ENCODE data around the gene SEMA3A. TPM values are rescaled to one million over a fixed set of nuclear protein-coding genes. Genes with fewer than 3 reads are reported as not detected.

SEMA3A gene
- total RNA-seq, 1 experiment from 2014 or later, result 32.2 TPM

GRCh38 chr7:84022009-84022408 is 172.6 kb downstream of the SEMA3A start:
- Mint-ChIP-seq H3K36me3 (peaks cover 7% of the 10 kb centered on the region), H3K27me3 (ENCODE audit: low read depth) (no peaks in the 10 kb centered on the region), H3K4me1 (peaks cover 12% of the 10 kb centered on the region), H3K27ac (no peak overlapping the region), H3K4me3 (no peak overlapping the region), H3K9me3 (no peaks in the 10 kb centered on the region)
- no peak for ATAC-seq
- ChIA-PET CTCF (no interaction called here), POLR2A (no interaction called here)
- TF ChIP-seq ZSCAN18 (CRISPR knock-in tag; IDR thresholded peaks at IDR 0.05) (no peak), ZNF317 (CRISPR knock-in tag; IDR thresholded peaks at IDR 0.05; ENCODE audit: borderline replicate concordance, low read depth) (no peak), CBFB (CRISPR knock-in tag; IDR thresholded peaks at IDR 0.05; ENCODE audit: low read depth) (no peak), PRRX2 (CRISPR knock-in tag; IDR thresholded peaks at IDR 0.05) (no peak)
- no peak for DNase-seq (ENCODE audit: low spot score)

GRCh38 chr7:84021292-84021908 is 173.2 kb downstream of the SEMA3A start:
- TF ChIP-seq ZNF396 (CRISPR knock-in tag; IDR thresholded peaks at IDR 0.05; ENCODE audit: borderline replicate concordance), result no peak
- TF ChIP-seq NR1H2 (CRISPR knock-in tag; IDR thresholded peaks at IDR 0.05), result no peak
- TF ChIP-seq MLX (CRISPR knock-in tag; IDR thresholded peaks at IDR 0.05), result no peak
- TF ChIP-seq STAT6 (CRISPR knock-in tag; conservative IDR thresholded peaks at IDR 0.05; ENCODE audit: low read depth), result no peak
- TF ChIP-seq ZNF512 (CRISPR knock-in tag; IDR thresholded peaks at IDR 0.05; ENCODE audit: borderline replicate concordance), result no peak
- no peak for TF ChIP-seq HMGXB4 (CRISPR knock-in tag; IDR thresholded peaks at IDR 0.05)
- TF ChIP-seq USF2 (CRISPR knock-in tag; IDR thresholded peaks at IDR 0.05), result no peak
- peaks cover 5% of the 10 kb centered on the region for H3K36me3 Mint-ChIP-seq
- no peak overlapping the region for H3K4me3 Mint-ChIP-seq
- ATAC-seq, result no peak
- ChIA-PET POLR2A (no interaction called here), CTCF (no interaction called here)
- peaks cover 12% of the 10 kb centered on the region for H3K4me1 Mint-ChIP-seq
- no peaks in the 10 kb centered on the region for H3K27me3 Mint-ChIP-seq (ENCODE audit: low read depth)
- no peak for DNase-seq (ENCODE audit: low spot score)
- H3K9me3 Mint-ChIP-seq, result no peaks in the 10 kb centered on the region
- H3K27ac Mint-ChIP-seq, result no peak overlapping the region

- no peaks in the 10 kb centered on the region for H3K27me3 Mint-ChIP-seq (ENCODE audit: low read depth)
- POLR2A ChIA-PET, result no interaction called here
- H3K4me3 Mint-ChIP-seq, result no peak overlapping the region
- peaks cover 10% of the 10 kb centered on the region for H3K4me1 Mint-ChIP-seq
- CTCF ChIA-PET, result no interaction called here
- H3K27ac Mint-ChIP-seq, result no peak overlapping the region
- H3K36me3 Mint-ChIP-seq, result no peaks in the 10 kb centered on the region
- no peaks in the 10 kb centered on the region for H3K9me3 Mint-ChIP-seq
- ATAC-seq, result no peak
- no peak for DNase-seq (ENCODE audit: low spot score)
- TF ChIP-seq GABPB1 (CRISPR knock-in tag; IDR thresholded peaks at IDR 0.05) (no peak), ZNF416 (CRISPR knock-in tag; IDR thresholded peaks at IDR 0.05) (no peak), FOXP1 (CRISPR knock-in tag; IDR thresholded peaks at IDR 0.05; ENCODE audit: borderline replicate concordance) (no peak), CREB1 (CRISPR knock-in tag; IDR thresholded peaks at IDR 0.05) (no peak)
Measured at GRCh38 chr7:84017651-84018050, 176.9 kb downstream of the SEMA3A start.
